Left lung (tissue), 10 donors: ENCODE data around the gene CNTN5. TPM values are rescaled to one million over a fixed set of nuclear protein-coding genes. Genes with fewer than 3 reads are reported as not detected.

Source experiments
- ATAC-seq: fragments of 200-7000 bp; cut with Tn5 transposase; one replicate; pipeline ENCODE4 v1.9.1; 2020; ENCODE audit warnings: moderate library complexity
- DNase-seq, 4 donors: peaks; one replicate each; pipeline ENCODE4 v3.0.0-alpha.2; 2013 to 2020
- H3K27ac ChIP-seq, 2 donors: fragments of 200-600 bp; sonication (generic) in 1 of 2; one replicate each; pipeline versions ENCODE4 v1.5.0 to v1.8.0; 2020 to 2021
- H3K27me3 ChIP-seq, 2 donors: fragments of 200-600 bp; sonication (generic) in 1 of 2; one replicate each; pipeline versions ENCODE4 v1.5.0 to v1.8.0; 2020 to 2021
- H3K36me3 ChIP-seq, 2 donors: fragments of 200-600 bp; sonication (generic) in 1 of 2; one replicate each; pipeline versions ENCODE4 v1.5.0 to v1.8.0; 2020 to 2021
- H3K4me1 ChIP-seq, 2 donors: fragments of 200-600 bp; one replicate each; pipeline ENCODE4 v1.8.0; 2021
- H3K4me3 ChIP-seq, 2 donors: fragments of 200-600 bp; sonication (generic) in 1 of 2; one replicate each; pipeline versions ENCODE4 v1.5.0 to v1.8.0; 2020 to 2021; ENCODE audit warnings: mild to moderate bottlenecking in 1 of 2
- H3K9me3 ChIP-seq, 2 donors: fragments of 200-600 bp; sonication (generic) in 1 of 2; one replicate each; pipeline versions ENCODE4 v1.5.0 to v1.8.0; 2020 to 2021
- CTCF ChIP-seq, 2 donors: fragments of 200-600 bp; sonication (generic) in 1 of 2; IDR thresholded peaks; one replicate each; pipeline versions ENCODE4 v1.5.0 to v1.8.0; 2021; ENCODE audit warnings: antibody characterized with exemption in 2 of 2
- intact Hi-C, 2 donors: fragments of 100-400 bp; cut with DNase I; formaldehyde crosslinking; loops; one replicate each; pipeline versions ENCODE4 v1.11.2 to v1.14.2; 2022
- polyA plus RNA-seq, 6 donors: library from polyadenylated mRNA; unstranded; fragments of 120-200 nt; gene quantifications; one replicate each; pipeline ENCODE4 v1.2.1, GENCODE V29; 2013; ENCODE audit not compliant: insufficient read length in 6 of 6
- total RNA-seq, 2 donors: library from RNA; stranded (reverse); fragmentation: NEBNext Ultra II Directional; extraction: Animal tissue kit (Norgen Biotek cat#: 25700); gene quantifications; one replicate each; pipeline ENCODE4 v1.2.1, GENCODE V29; 2021
- donor health status: DM: no; HTN: yes; CAD: no.
- donor health status: DM: no; HTN: no; CAD: no.

Gene CNTN5
- total and polyA plus RNA-seq, 8 donors: 0.08 to 0.34 (median 0.24) TPM; not detected in 1

- DNase-seq (no peak), ATAC-seq (no peak)
- Histone ChIP-seq H3K4me1 (no peaks in the 10 kb centered on the region), H3K27me3 (no peaks in the 10 kb centered on the region), H3K4me3 (no peak overlapping the region), H3K36me3 (no peaks in the 10 kb centered on the region), H3K9me3 (peaks cover 0 to 8% of the 10 kb centered on the region in 2 donors), H3K27ac (no peak overlapping the region)
- no peak for TF ChIP-seq CTCF (IDR thresholded peaks at IDR 0.05)
- intact Hi-C loops: no loop called here
Measured at GRCh38 chr11:100396266-100396665, 1375.5 kb downstream of the CNTN5 start.

GRCh38 chr11:100397401-100397800, 1376.7 kb downstream of the CNTN5 start:
- H3K4me3 ChIP-seq: no peak overlapping the region
- no peaks in the 10 kb centered on the region for H3K36me3 ChIP-seq
- no peak overlapping the region for H3K27ac ChIP-seq
- H3K27me3 ChIP-seq: no peaks in the 10 kb centered on the region
- DNase-seq (no peak), ATAC-seq (no peak)
- H3K4me1 ChIP-seq: no peaks in the 10 kb centered on the region
- intact Hi-C loops: no loop called here
- H3K9me3 ChIP-seq: peaks cover 0 to 14% of the 10 kb centered on the region in 2 donors
- TF ChIP-seq CTCF (IDR thresholded peaks at IDR 0.05): no peak

GRCh38 chr11:100403816-100404215, 1383.1 kb downstream of the CNTN5 start:
- peaks cover 0 to 20% of the 10 kb centered on the region in 2 donors for H3K9me3 ChIP-seq
- no peak for TF ChIP-seq CTCF (IDR thresholded peaks at IDR 0.05)
- H3K4me3 ChIP-seq: no peak overlapping the region
- no peaks in the 10 kb centered on the region for H3K36me3 ChIP-seq
- ATAC-seq (peak; percentile 41), DNase-seq (no peak)
- no peaks in the 10 kb centered on the region for H3K27me3 ChIP-seq
- H3K27ac ChIP-seq: no peak overlapping the region
- H3K4me1 ChIP-seq: no peaks in the 10 kb centered on the region
- intact Hi-C loops: no loop called here

GRCh38 chr11:100404907-100405306, 1384.2 kb downstream of the CNTN5 start:
- intact Hi-C loops: no loop called here
- no peak for TF ChIP-seq CTCF (IDR thresholded peaks at IDR 0.05)
- H3K4me3 ChIP-seq: no peak overlapping the region
- DNase-seq (no peak), ATAC-seq (no peak)
- no peaks in the 10 kb centered on the region for H3K27me3 ChIP-seq
- peaks cover 0 to 17% of the 10 kb centered on the region in 2 donors for H3K9me3 ChIP-seq
- H3K27ac ChIP-seq: no peak overlapping the region
- no peaks in the 10 kb centered on the region for H3K36me3 ChIP-seq
- H3K4me1 ChIP-seq: no peaks in the 10 kb centered on the region
